IMR-90 (cell line): ENCODE data around the gene RFTN1. TPM values are rescaled to one million over a fixed set of nuclear protein-coding genes. Genes with fewer than 3 reads are reported as not detected.

Experiments used
- ATAC-seq: fragments of 200-7000 bp; cut with Tn5 transposase; 2 replicates; pipeline ENCODE4 v1.9.1; 2020; ENCODE audit warnings: low read depth, mild to moderate bottlenecking, moderate library complexity
- BruUV-seq: library from RNA; stranded (reverse); fragments of 400-500 nt; replicated peaks from 2 replicates; lab custom pipeline; 2021; lab: Mats Ljungman, UMichigan
- CTCF ChIA-PET: fragments of 300-600 bp; formaldehyde crosslinking; extraction: SDS; loops from one replicate; lab custom pipeline; 2021; ENCODE audit warnings: antibody characterized with exemption; lab: Yijun Ruan, JAX
- POLR2A ChIA-PET: fragments of 300-600 bp; sonication (Branson Sonifier 250); formaldehyde crosslinking; loops from one replicate; lab custom pipeline; 2022; ENCODE audit warnings: antibody characterized with exemption; ENCODE audit not compliant: unreplicated experiment; lab: Charles Lee
- DNase-seq: peaks from one replicate; pipeline ENCODE4 v3.0.0; 2013
- H2AFZ ChIP-seq: replicated peaks from 2 replicates; pipeline ENCODE3; 2013; ENCODE audit warnings: low read length, mild to moderate bottlenecking; ENCODE audit not compliant: poor library complexity
- H2AK5ac ChIP-seq: 2 replicates; pipeline ENCODE4 v1.6.1; 2013; ENCODE audit warnings: low read depth, low read length, inconsistent platforms
- H2AK9ac ChIP-seq: replicated peaks from 2 replicates; pipeline ENCODE3; 2013; ENCODE audit warnings: mild to moderate bottlenecking, low read depth, low read length, moderate library complexity; ENCODE audit not compliant: poor library complexity
- H2BK120ac ChIP-seq: 2 replicates; pipeline ENCODE4 v1.6.1; 2013; ENCODE audit warnings: low read depth, low read length, inconsistent platforms
- H2BK15ac ChIP-seq: 3 replicates; pipeline ENCODE4 v1.6.1; 2013; ENCODE audit warnings: low read depth, low read length, inconsistent platforms
- H2BK20ac ChIP-seq: 2 replicates; pipeline ENCODE4 v1.6.1; 2013; ENCODE audit warnings: low read depth, mild to moderate bottlenecking, inconsistent platforms, low read length, moderate library complexity
- H2BK5ac ChIP-seq: 2 replicates; pipeline ENCODE4 v1.6.1; 2013; ENCODE audit warnings: mild to moderate bottlenecking, low read depth, low read length, inconsistent platforms; ENCODE audit not compliant: poor library complexity, severe bottlenecking
- H3K14ac ChIP-seq: replicated peaks from 2 replicates; pipeline ENCODE4 v1.6.1; 2013; ENCODE audit warnings: low read depth, low read length, inconsistent platforms
- H3K18ac ChIP-seq: 2 replicates; pipeline ENCODE4 v1.6.1; 2013; ENCODE audit warnings: low read depth, low read length, control low read depth
- H3K23ac ChIP-seq: 2 replicates; pipeline ENCODE4 v1.6.1; 2013; ENCODE audit warnings: low read depth, low read length, inconsistent platforms
- H3K27ac ChIP-seq: 2 replicates; pipeline ENCODE4 v1.5.1; 2013; ENCODE audit warnings: mild to moderate bottlenecking, control low read depth, low read length; ENCODE audit not compliant: insufficient read depth
- H3K27me3 ChIP-seq: 2 replicates; pipeline ENCODE4 v1.6.1; 2013; ENCODE audit warnings: low read length; ENCODE audit not compliant: control insufficient read depth, insufficient read depth
- H3K36me3 ChIP-seq: 2 replicates; pipeline ENCODE4 v1.6.1; 2013; ENCODE audit warnings: low read length, mixed read lengths; ENCODE audit not compliant: control insufficient read depth, insufficient read depth
- H3K4ac ChIP-seq: 2 replicates; pipeline ENCODE4 v1.6.1; 2013; ENCODE audit warnings: low read depth, low read length, inconsistent platforms
- H3K4me1 ChIP-seq: 2 replicates; pipeline ENCODE4 v1.6.1; 2013; ENCODE audit warnings: low read length, mixed read lengths; ENCODE audit not compliant: control insufficient read depth, insufficient read depth
- H3K4me2 ChIP-seq: 2 replicates; pipeline ENCODE4 v1.6.1; 2013; ENCODE audit warnings: low read depth, mild to moderate bottlenecking, control low read depth, low read length, moderate library complexity
- H3K4me3 ChIP-seq: 2 replicates; pipeline ENCODE4 v1.5.1; 2013; ENCODE audit warnings: low read depth, mild to moderate bottlenecking, control low read depth, low read length, moderate library complexity; ENCODE audit not compliant: insufficient read depth
- H3K56ac ChIP-seq: 2 replicates; pipeline ENCODE4 v1.6.1; 2013; ENCODE audit warnings: low read length, inconsistent platforms; ENCODE audit not compliant: insufficient read depth; ENCODE audit errors: extremely low read depth
- H3K79me1 ChIP-seq, 2 experiments: 2 replicates each; pipeline ENCODE4 v1.6.1; 2013; ENCODE audit warnings: low read length in 2 of 2, inconsistent platforms in 1 of 2, low read depth in 1 of 2
- H3K9ac ChIP-seq: 2 replicates; pipeline ENCODE4 v1.6.1; 2013; ENCODE audit warnings: low read depth, low read length, control low read depth
- H3K9me1 ChIP-seq: 2 replicates; pipeline ENCODE4 v1.6.1; 2013; ENCODE audit warnings: low read length, inconsistent platforms; ENCODE audit not compliant: insufficient read depth
- H3K9me3 ChIP-seq: 2 replicates; pipeline ENCODE4 v1.6.1; 2013; ENCODE audit warnings: low read length; ENCODE audit not compliant: control insufficient read depth, insufficient read depth
- H4K20me1 ChIP-seq: 2 replicates; pipeline ENCODE4 v1.6.1; 2013; ENCODE audit warnings: low read length, inconsistent platforms; ENCODE audit not compliant: insufficient read depth
- H4K5ac ChIP-seq: 2 replicates; pipeline ENCODE4 v1.6.1; 2013; ENCODE audit warnings: mild to moderate bottlenecking, low read depth, low read length, control low read depth
- H4K8ac ChIP-seq, 2 experiments: 2 replicates each; pipeline ENCODE4 v1.6.1; 2013; ENCODE audit warnings: low read depth in 2 of 2, low read length in 2 of 2, control low read depth in 1 of 2, inconsistent platforms in 1 of 2
- H4K91ac ChIP-seq: 2 replicates; pipeline ENCODE4 v1.6.1; 2013; ENCODE audit warnings: low read depth, low read length, inconsistent platforms; ENCODE audit not compliant: insufficient read depth
- BHLHE40 ChIP-seq: fragments of 150-350 bp; IDR thresholded peaks from 2 replicates; pipeline ENCODE4 v1.6.1; 2016; ENCODE audit warnings: mild to moderate bottlenecking, low read depth, low read length
- CHD1 ChIP-seq: IDR thresholded peaks from 2 replicates; pipeline ENCODE4 v1.6.1; 2012; ENCODE audit warnings: low read depth, low read length, improper control_type of control experiment
- MAFK ChIP-seq: IDR thresholded peaks from 2 replicates; pipeline ENCODE4 v1.6.1; 2012; ENCODE audit warnings: low read depth, low read length, improper control_type of control experiment
- MAZ ChIP-seq: IDR thresholded peaks from 2 replicates; pipeline ENCODE4 v1.6.1; 2012; ENCODE audit warnings: low read depth, mild to moderate bottlenecking, low read length, improper control_type of control experiment, moderate library complexity, borderline replicate concordance
- MXI1 ChIP-seq: IDR thresholded peaks from 2 replicates; pipeline ENCODE4 v1.6.1; 2012; ENCODE audit warnings: low read depth, mild to moderate bottlenecking, low read length, moderate library complexity, borderline replicate concordance
- NFE2L2 ChIP-seq: fragments of 150-350 bp; IDR thresholded peaks from 2 replicates; pipeline ENCODE4 v1.6.1; 2016; ENCODE audit warnings: low read depth, mild to moderate bottlenecking, low read length
- RCOR1 ChIP-seq: IDR thresholded peaks from 2 replicates; pipeline ENCODE4 v1.6.1; 2012; ENCODE audit warnings: mild to moderate bottlenecking, low read length, improper control_type of control experiment; ENCODE audit not compliant: insufficient replicate concordance
- RFX5 ChIP-seq: IDR thresholded peaks from 2 replicates; pipeline ENCODE4 v1.8.0; 2012; ENCODE audit warnings: low read depth, mild to moderate bottlenecking, low read length, moderate library complexity
- USF2 ChIP-seq: fragments of 150-350 bp; IDR thresholded peaks from 2 replicates; pipeline ENCODE4 v1.6.1; 2017; ENCODE audit warnings: mild to moderate bottlenecking, antibody characterized with exemption, low read length, low read depth
- whole genome bisulfite sequencing, 2 experiments: methylation state at CpG; one replicate each; pipeline versions ENCODE4 v1.1.5 to v1.1.7; 2013; ENCODE audit warnings: missing lambda C conversion rate in 2 of 2; ENCODE audit not compliant: insufficient read length in 1 of 2; ENCODE audit errors: extremely low coverage in 2 of 2; 5-methylcytosine and 5-hydroxymethylcytosine counted together
- dilution Hi-C: fragments of 300-500 bp; cut with HindIII; formaldehyde crosslinking; loops from one replicate; pipeline ENCODE4 v1.14.3; 2018; ENCODE audit warnings: low sequenced_read_pairs; ENCODE audit not compliant: unreplicated experiment
- in situ Hi-C: fragments of 300-500 bp; cut with MboI; formaldehyde crosslinking; loops from 3 replicates; pipeline ENCODE4 v1.14.3; 2019; ENCODE audit warnings: low sequenced_read_pairs, inconsistent platforms, mixed read lengths
- intact Hi-C: fragments of 100-400 bp; cut with micrococcal nuclease; formaldehyde crosslinking; loops from 2 replicates; pipeline ENCODE4 v1.10.0; 2022
- polyA plus RNA-seq, 3 experiments: library from polyadenylated mRNA; depleted of rRNA; stranded (reverse); fragments of >200 nt; gene quantifications; 2 replicates each; pipeline ENCODE4 v1.2.3, GENCODE V29; 2012; ENCODE audit warnings: low replicate concordance in 1 of 3
- total RNA-seq: library from RNA; depleted of rRNA; stranded (reverse); fragments of >200 nt; gene quantifications from 2 replicates; pipeline ENCODE4 v1.2.3, GENCODE V29; 2012

The RFTN1 gene
- total and polyA plus RNA-seq, 2 of the 4 experiments (the other 2 are of a cell fraction): 45.0 to 52.0 TPM

GRCh38 chr3:16395212-16395611 lies 118.3 kb downstream of the RFTN1 start:
- Histone ChIP-seq H2BK15ac (no peak overlapping the region), H3K4me2 (no peak overlapping the region), H3K4me1 (peaks cover 20% of the 10 kb centered on the region), H2BK5ac (no peak overlapping the region), H3K23ac (no peak overlapping the region), H3K36me3 (peaks cover 5% of the 10 kb centered on the region; the same call in 1 of the 2 replicates), H2BK120ac (no peak overlapping the region), H3K4ac (no peak overlapping the region), H4K91ac (no peak overlapping the region), H3K79me1 (peaks cover 21 to 54% of the 10 kb centered on the region in 2 experiments), H3K9ac (no peak overlapping the region), H2BK20ac (no peak overlapping the region), H4K5ac (no peak overlapping the region), H3K9me1 (peaks cover 17% of the 10 kb centered on the region), H3K9me3 (no peaks in the 10 kb centered on the region), H3K56ac (no peak overlapping the region), H3K4me3 (no peak overlapping the region), H3K27ac (no peak overlapping the region), H4K20me1 (peaks cover 12% of the 10 kb centered on the region; the same call in 1 of the 2 replicates), H2AFZ (no peak overlapping the region), H2AK9ac (no peak overlapping the region), H2AK5ac (no peak overlapping the region), H3K27me3 (no peaks in the 10 kb centered on the region), H4K8ac (no peak overlapping the region), H3K18ac (no peak overlapping the region), H3K14ac (no peak overlapping the region)
- DNase-seq: no peak
- WGBS, 2 experiments: no CpG with 5 or more reads among the region's 3 CpGs
- ATAC-seq: no peak
- BruUV-seq: no TSS peak
- ChIA-PET CTCF (interaction anchor here (0.6 to 1.2 kb wide), 2 partner anchors 105 to 1180 kb away, joined by 3 read pairs; no protein-coding TSS in a partner anchor), POLR2A (no interaction called here)
- dilution Hi-C loops (no loop called here), intact Hi-C loops (no loop called here), in situ Hi-C loops (no loop called here)
- TF ChIP-seq RCOR1 (no peak), BHLHE40 (no peak), MAFK (no peak), MXI1 (no peak), RFX5 (no peak), USF2 (no peak), MAZ (no peak), CHD1 (no peak), NFE2L2 (no peak)
